Measurements from ENCODE around the gene PLAC1. TPM values are rescaled to one million over a fixed set of nuclear protein-coding genes. Genes with fewer than 3 reads are reported as not detected.

PLAC1 gene
- total RNA-seq, 1 experiment from 2014 or later, result 0.91 TPM

Small RNA genes lying within 50 kb of the gene (microRNA-seq; reads per million reads assigned to microRNA genes)
- gene MIR424, result 11,179 reads per million, percentile 98 among the genes with 10 or more reads in this experiment
- gene MIR450A1, result 8.2 reads per million, percentile 44 among the genes with 10 or more reads in this experiment
- gene MIR450A2, result 10.3 reads per million, percentile 49 among the genes with 10 or more reads in this experiment
- 19.0 reads per million, percentile 56 among the genes with 10 or more reads in this experiment for gene MIR450B
- 652 reads per million, percentile 84 among the genes with 10 or more reads in this experiment for gene MIR503
- gene MIR542, result 92.0 reads per million, percentile 71 among the genes with 10 or more reads in this experiment

Other genes starting within 250 kb of the PLAC1 start
- 48.4 and 49.1 TPM in 2 replicates for gene HPRT1, start 198.3 kb downstream of the PLAC1 start, total RNA-seq (2022)
- 16.2 and 18.1 TPM in 2 replicates for gene PABIR2, start 138.7 kb upstream of the PLAC1 start, total RNA-seq (2022)

Data from MCF 10A (cell line).